ENCODE data around the gene CADPS. TPM values are rescaled to one million over a fixed set of nuclear protein-coding genes. Genes with fewer than 3 reads are reported as not detected.

The CADPS gene
- total RNA-seq, 1 experiment from 2014 or later: 0.48 TPM

DNA sequence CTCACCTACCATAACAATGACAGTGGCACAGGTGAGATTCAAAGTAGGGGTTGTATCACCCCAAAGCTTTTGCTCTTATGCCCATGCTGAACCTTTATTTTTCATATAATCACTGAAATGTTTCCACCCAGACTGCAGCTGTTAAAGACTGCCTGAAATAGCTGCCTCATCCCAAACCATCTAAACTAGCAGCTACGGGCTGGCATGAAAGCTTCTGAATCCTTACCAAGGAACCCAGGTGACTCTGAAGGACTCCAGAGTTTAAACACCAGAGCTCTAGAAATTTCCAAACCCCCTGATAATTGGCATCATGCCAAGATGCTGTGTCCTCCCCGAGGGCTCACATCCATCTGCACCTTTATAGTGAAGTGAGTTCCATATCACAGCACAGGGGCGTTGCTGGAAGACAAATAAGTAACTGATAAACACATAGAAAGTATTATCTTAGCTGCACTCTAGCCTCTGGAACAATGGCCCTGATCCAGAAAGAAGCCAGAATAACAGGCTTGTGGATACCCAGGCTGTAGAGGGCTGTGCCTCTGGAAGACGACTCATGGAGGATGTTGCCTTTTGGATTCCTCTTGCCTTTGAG is 238.9 kb downstream of the CADPS start:
- no peak for DNase-seq (ENCODE audit: low read depth)

- peak; percentile 51 for DNase-seq (ENCODE audit: low read depth)
Observed at GRCh38 chr3:62632510-62633294, 242.5 kb downstream of the CADPS start.

DNA sequence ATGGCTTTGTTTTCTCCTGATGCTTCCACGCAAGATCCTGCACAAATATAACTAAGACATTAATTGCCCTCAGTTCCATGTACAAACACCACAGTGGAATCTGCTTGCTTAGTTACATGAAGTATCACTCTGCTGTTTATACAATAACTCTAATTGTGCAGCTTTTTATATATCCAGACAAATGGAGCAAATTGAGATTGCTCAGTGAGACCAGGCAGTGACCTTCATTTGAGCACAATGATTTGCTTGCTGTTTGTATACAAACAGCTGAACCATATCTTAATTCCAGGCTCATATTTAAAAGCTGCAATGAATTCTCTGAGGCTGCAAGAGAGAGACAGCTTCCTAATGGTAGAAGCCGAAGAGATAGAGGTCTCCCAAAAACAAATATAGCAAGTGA is 243.7 kb downstream of the CADPS start:
- no peak for DNase-seq (ENCODE audit: low read depth)

DNA sequence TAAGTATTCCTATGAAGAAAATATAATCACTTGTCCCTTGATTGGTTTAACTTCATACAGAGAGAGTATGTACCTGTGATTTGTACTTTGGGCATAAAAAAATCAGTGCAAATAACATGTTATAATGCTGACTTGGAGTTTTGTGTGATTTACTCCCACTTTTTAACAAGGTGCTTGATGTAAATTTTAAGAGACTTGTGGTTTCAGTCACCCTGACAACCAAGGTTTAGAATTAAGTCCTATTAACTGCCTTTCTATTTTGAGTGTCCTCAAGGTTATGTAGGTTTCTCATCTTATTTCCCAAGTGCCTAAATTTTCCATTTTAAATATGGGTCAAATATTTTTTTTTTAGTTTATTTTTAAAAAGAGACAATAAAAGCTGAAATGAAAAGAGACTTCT is 244.6 kb downstream of the CADPS start:
- no peak for DNase-seq (ENCODE audit: low read depth)

DNA sequence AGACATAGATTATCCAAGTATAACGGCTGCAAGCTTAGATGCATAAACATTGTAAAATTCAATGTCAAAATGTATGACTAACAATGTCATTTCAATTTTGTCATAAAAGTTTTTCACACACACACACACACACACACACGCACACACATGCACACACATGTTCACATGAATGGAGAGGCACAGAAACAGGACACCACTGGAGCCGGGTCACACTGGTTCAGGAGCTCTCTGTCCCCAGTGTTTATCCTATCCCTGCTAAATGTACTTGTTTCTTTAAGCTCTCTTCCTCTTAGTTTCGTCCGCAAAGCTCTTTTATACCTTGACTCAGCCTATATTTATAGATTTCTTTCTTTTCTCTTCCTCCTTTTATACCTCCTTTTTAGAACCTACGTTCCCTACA is 249.9 kb downstream of the CADPS start:
- no peak for DNase-seq (ENCODE audit: low read depth)

DNA sequence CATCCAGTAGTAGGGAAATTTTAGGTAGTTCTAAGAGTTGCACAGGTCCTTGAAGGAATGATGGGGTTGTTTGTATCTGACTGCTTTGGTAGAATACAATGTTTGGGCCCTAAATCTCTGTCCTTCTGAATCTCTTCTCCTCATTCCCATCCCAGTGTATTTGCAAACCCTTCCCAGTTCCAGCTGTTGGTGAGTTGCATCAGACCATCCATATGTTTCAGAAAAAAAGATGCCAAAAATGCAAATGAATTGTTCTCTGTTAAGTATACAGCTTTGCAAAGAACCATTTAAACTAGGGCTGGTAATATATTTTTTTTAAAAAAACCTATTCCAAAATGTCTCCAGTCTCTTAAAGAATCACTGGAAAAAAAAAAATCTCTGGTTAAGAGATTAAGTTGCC is 251.0 kb downstream of the CADPS start:
- DNase-seq (ENCODE audit: low read depth): no peak

- DNase-seq (ENCODE audit: low read depth): peak; percentile 73
Observed at GRCh38 chr3:62622553-62623174, 252.6 kb downstream of the CADPS start.

GRCh38 chr3:62621925-62622324 is 253.3 kb downstream of the CADPS start:
- no peak for DNase-seq (ENCODE audit: low read depth)

DNA sequence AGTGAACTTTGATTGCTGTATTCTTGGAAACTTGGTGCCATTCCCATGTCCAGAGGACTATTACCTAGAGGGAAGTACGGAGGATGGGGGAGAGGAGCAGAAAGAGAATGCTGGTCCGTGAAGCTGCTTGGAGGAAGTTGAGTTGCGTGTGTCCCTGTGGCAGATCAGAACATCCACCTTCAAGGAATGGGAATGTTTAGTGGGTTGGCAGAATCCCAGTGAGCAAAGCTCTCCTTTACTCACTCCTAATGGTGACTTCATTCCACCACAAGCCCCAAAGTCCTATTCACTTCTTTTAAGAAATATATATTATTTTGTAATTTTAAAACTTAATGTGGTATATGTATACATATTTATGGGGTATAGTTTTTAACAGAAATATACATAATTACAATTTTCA is 254.0 kb downstream of the CADPS start:
- peak; percentile 54 for DNase-seq (ENCODE audit: low read depth)

DNA sequence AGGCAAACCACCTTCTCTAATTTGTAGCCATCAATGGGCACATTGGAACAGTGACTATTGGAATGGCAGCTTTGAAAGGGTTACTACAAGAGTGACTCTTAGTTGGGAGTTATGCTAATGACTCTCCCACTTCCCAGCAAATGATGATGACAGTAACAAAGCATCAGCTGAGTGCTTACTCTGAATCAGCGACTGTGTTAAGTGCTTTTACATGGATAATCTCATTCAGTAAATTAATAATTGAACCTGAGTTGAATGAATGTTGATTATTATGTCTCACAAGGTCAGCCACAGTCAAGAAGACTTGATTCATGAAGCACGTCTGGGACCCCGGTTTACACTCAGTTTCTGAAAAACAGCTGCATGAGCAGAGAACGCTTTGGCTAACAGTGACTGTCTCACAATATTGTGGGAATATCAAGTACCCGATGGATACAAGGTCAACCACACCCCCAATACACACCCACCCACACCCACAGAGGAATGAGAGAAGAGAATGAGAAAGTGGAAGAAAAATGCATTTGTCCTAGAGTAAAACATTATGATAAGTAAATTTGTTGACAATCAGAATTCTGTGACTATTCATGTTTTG is 259.9 kb downstream of the CADPS start:
- DNase-seq (ENCODE audit: low read depth): no peak

DNA sequence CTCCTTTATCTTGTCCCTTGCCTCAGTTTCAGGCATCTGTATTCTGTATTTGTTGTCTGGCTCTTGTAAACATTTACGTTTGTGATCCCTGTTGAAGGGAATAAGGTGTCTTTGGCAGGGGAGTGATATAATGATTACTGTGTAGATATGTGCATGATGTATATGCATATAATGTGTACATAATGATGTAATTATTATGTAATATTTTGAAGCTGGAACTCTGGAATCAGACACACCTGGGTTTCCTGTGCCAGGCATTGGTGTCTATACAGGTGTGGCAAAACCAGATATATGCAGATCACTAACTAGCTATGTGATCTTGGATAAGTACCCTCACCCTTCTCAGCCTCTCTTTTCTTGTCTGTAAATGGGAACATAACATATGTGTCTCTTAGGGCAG is 260.7 kb downstream of the CADPS start:
- DNase-seq (ENCODE audit: low read depth): no peak

DNA sequence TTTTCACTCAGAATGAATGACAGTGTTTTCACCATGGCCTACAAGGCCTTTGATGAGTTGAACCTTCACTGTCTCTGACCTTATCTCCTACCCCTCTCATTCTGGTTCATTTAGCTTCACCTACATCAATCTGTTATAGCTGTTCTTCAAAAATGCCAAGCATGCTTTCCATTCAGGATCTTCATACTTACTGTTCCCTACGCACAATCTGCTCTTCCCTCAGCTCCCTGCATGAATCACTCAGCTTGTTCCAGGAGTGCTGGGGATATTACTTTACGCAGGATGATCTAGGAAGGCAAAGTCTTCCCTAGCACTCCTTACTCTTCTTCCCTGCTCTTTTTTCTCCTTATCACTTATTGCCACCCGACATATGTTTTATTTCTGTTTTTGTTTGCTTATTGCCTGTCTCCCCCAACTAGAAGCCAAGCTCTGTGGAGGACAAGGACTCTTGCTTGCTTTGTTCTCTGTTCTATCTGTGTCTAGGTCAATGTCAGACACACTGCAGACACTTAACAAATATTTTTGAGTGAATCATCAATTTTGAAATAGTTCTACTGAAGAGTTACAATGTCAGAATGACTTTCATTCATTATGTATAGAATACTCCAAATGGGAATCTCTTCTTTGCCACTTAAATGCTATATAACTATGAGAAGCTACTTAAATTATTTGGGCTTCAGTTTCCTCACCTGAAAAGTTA is 263.5 kb downstream of the CADPS start:
- DNase-seq (ENCODE audit: low read depth): peak; percentile 55

GRCh38 chr3:62607287-62608029 is 267.8 kb downstream of the CADPS start:
- peak; percentile 99 for DNase-seq (ENCODE audit: low read depth)

GRCh38 chr3:62605413-62606068 is 269.7 kb downstream of the CADPS start:
- no peak for DNase-seq (ENCODE audit: low read depth)

DNA sequence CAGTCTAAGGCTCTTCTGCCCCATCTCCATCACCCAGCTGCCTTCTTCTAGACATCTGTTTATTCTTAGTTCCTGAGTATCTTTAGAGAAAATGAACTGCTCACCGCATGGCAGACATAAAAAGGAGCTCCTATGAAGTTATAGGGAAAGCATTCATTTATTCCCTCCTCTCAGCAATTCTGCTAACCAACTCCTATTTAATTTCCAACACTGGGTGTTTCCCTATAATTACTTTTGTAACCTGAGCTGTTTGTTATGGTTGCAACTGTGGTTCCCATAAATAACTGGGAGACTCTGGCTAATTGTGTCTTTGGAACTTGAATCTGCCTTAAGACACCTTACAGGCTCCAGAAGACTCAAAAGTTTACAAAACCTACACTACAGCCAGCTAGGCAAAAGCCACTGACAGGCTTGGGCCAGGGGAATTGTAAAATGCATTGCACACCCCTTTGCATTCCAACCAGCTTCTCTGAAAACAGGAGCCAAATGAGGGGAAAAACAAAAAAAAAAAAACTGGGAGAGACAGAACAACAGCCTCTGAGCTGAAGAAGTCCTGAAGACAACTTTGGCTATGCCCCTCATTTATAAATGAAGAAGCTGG is 270.4 kb downstream of the CADPS start:
- DNase-seq (ENCODE audit: low read depth): no peak

DNA sequence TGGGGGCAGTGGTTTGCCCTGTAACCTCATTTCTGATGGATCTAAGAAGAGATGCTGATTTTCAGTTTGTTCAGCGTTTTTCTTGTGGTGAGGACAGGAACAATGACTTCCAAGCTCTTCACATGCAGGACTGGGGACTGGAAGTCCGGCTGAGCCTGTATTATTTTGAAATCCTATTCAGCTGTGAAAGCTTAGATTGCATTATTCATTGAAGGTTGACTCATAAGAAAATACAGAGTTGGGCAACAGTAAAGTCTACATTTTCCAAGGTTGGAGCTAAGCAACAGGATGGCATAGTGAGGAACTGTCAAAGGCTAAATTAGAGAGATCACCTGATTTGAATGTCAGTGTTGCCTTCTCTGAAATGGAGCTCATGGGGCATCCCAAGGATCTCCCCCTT is 270.9 kb downstream of the CADPS start:
- peak; percentile 93 for DNase-seq (ENCODE audit: low read depth)

DNA sequence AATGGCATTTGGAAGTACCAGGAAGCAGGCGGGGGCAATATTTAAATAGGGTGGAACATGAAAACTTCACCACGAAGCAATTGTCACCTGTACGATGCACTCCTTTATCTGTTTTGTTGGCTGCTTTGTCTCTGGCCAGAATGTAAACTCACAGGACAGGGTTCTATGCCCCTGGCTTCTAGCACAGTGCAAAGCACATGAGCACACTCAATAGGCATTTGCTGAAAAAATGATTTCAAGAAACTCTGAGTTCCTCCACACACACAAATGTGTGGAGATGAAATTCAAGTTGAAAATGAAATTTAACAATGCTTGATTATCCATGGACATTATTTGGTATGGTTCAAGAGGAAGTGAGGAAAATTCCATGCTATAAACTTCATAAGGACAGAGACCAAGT is 272.2 kb downstream of the CADPS start:
- no peak for DNase-seq (ENCODE audit: low read depth)

- no peak for DNase-seq (ENCODE audit: low read depth)
Observed at GRCh38 chr3:62602129-62602770, 273.0 kb downstream of the CADPS start.

DNA sequence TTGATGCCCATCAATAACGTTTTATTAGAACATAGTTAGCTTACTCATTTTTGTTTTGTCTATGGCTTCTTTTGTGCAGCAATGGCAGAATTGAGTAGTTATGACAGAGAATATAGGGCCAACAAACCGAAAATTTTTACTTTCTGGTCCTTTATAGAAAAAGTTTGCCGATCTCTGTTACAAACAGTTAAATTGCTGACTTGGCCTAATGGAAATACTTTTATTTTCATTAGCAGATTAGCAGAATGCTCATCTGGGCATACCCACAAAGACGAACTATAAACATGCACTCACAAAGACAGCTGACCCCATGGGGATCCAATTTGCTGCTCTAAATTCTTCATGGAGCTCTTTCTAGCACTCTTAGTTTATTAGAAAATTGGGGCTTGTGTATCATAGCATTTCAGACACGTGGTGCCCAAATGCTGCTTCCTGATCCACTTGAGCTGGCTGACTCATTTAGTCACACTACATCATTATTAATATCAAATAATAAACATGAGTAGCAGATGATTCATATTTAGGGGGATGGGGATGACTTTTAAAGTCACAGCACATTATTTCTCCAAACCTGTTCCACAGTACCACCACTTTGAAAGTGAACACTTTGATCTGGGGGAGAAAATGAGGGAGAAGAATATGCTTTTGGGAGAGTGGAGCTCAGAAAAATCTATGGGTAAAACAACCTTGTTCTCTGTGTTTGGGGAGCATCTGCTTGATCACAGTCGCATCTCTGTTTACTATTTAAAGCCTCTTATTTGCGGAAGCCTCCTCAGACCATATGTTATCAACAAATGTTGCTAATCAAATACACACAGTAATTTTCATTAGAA is 273.8 kb downstream of the CADPS start:
- DNase-seq (ENCODE audit: low read depth): peak; percentile 45
